Measurements from ENCODE around the gene ATAD2B.

ATAD2B gene

DNA sequence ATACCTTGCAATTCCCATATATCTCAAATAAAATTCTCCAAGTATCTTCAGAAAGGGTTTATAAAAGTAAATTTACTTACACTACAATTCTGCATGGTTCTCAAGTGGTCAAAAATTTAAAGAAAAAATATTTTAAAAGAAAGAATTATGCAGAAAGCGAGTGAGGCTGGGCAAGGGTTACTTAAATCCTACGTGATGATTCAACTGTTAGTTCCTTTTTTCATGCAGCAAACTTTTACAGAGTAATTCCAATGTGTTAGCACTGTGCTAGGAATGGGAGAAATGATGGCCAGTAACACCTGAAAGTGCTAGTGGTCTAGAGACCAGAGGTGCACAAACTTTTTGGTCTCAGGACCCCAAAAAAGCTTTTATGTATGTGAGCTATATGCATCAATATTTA, 133.4 kb downstream of the ATAD2B start:
- no peak overlapping the region for H3K4me3 ChIP-seq (ENCODE audit: low read depth, low read length)
- WGBS (ENCODE audit: extremely low coverage, insufficient coverage, insufficient read length): no CpG with 5 or more reads among the region's 2 CpGs
- DNase-seq: peak in 1 of 2 donors; percentile 40

DNA sequence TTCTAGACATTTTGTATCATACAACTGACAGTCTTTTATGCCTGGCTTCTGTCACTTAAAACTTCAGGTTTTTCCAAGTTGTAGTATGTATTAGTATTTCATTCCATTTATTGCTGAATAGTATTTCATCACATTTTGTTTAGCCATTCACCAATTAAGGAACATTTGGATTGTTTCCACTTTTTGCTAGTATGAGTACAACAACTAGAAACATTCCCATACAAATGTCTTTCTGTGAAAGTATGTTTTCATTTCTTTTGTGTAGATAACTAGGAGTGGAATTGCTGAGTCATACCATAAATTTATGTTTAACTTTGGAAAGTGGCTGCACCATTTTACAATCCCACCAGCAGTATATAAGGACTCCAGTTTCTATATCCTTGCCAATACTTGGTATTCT, 135.9 kb downstream of the ATAD2B start:
- no peak overlapping the region for H3K18ac ChIP-seq (ENCODE audit: low read length)
- H3K27ac ChIP-seq (ENCODE audit: low read depth, low read length): no peak overlapping the region
- H3K23ac ChIP-seq (ENCODE audit: low read length): no peak overlapping the region
- H3K9ac ChIP-seq (ENCODE audit: low read length): no peak overlapping the region
- H3K4ac ChIP-seq (ENCODE audit: low read depth, low read length): no peak overlapping the region
- no peaks in the 10 kb centered on the region for H3K36me3 ChIP-seq (ENCODE audit: control insufficient read depth in 1 of 2, insufficient read depth in 2 of 2, low read length in 2 of 2)
- H2AFZ ChIP-seq (ENCODE audit: insufficient read depth, low read length, poor library complexity): no peak overlapping the region
- H3K79me1 ChIP-seq (ENCODE audit: low read length): no peaks in the 10 kb centered on the region
- no peak overlapping the region for H4K12ac ChIP-seq (ENCODE audit: low read depth, low read length)
- no peak overlapping the region for H2BK5ac ChIP-seq (ENCODE audit: low read depth, low read length, poor library complexity)
- no peak overlapping the region for H3K4me3 ChIP-seq (ENCODE audit: low read depth, low read length)
- no peaks in the 10 kb centered on the region for H3K4me1 ChIP-seq (ENCODE audit: control insufficient read depth in 1 of 2, insufficient read depth in 2 of 2, low read length in 2 of 2)
- no peak overlapping the region for H4K91ac ChIP-seq (ENCODE audit: low read depth, low read length)
- no peak overlapping the region for H2BK12ac ChIP-seq (ENCODE audit: low read length)
- H2AK5ac ChIP-seq (ENCODE audit: low read length): no peak overlapping the region
- no peaks in the 10 kb centered on the region for H3K27me3 ChIP-seq (ENCODE audit: insufficient read depth, low read length)
- no peak overlapping the region for H2BK120ac ChIP-seq (ENCODE audit: insufficient read depth, low read length, poor library complexity)
- H4K8ac ChIP-seq (ENCODE audit: low read depth, low read length): no peak overlapping the region
- no peak for DNase-seq
- H3K9me3 ChIP-seq (ENCODE audit: insufficient read depth, low read depth, low read length): no peaks in the 10 kb centered on the region
- no peak overlapping the region for H3K4me2 ChIP-seq (ENCODE audit: low read length)
- no peak overlapping the region for H3K14ac ChIP-seq (ENCODE audit: low read length)
- H3K79me2 ChIP-seq (ENCODE audit: control insufficient read depth, insufficient read depth, low read length, poor library complexity): no peaks in the 10 kb centered on the region

More for the DNA sequence above, 133.4 kb downstream of the ATAD2B start:
- H2AFZ ChIP-seq (ENCODE audit: insufficient read depth, low read length, poor library complexity): no peak overlapping the region
- no peak overlapping the region for H4K8ac ChIP-seq (ENCODE audit: low read depth, low read length)
- H4K12ac ChIP-seq (ENCODE audit: low read depth, low read length): no peak overlapping the region
- no peak overlapping the region for H3K27ac ChIP-seq (ENCODE audit: low read depth, low read length)
- no peak overlapping the region for H3K23ac ChIP-seq (ENCODE audit: low read length)
- H3K36me3 ChIP-seq (ENCODE audit: control insufficient read depth in 1 of 2, insufficient read depth in 2 of 2, low read length in 2 of 2): no peaks in the 10 kb centered on the region
- no peak overlapping the region for H4K91ac ChIP-seq (ENCODE audit: low read depth, low read length)
- no peaks in the 10 kb centered on the region for H3K4me1 ChIP-seq (ENCODE audit: control insufficient read depth in 1 of 2, insufficient read depth in 2 of 2, low read length in 2 of 2)
- no peaks in the 10 kb centered on the region for H3K79me1 ChIP-seq (ENCODE audit: low read length)
- H3K79me2 ChIP-seq (ENCODE audit: control insufficient read depth, insufficient read depth, low read length, poor library complexity): no peaks in the 10 kb centered on the region
- no peak overlapping the region for H2BK12ac ChIP-seq (ENCODE audit: low read length)
- no peak overlapping the region for H3K9ac ChIP-seq (ENCODE audit: low read length)
- H3K4ac ChIP-seq (ENCODE audit: low read depth, low read length): no peak overlapping the region
- no peak overlapping the region for H2BK5ac ChIP-seq (ENCODE audit: low read depth, low read length, poor library complexity)
- no peak overlapping the region for H2AK5ac ChIP-seq (ENCODE audit: low read length)
- H2BK120ac ChIP-seq (ENCODE audit: insufficient read depth, low read length, poor library complexity): no peak overlapping the region
- H3K14ac ChIP-seq (ENCODE audit: low read length): no peak overlapping the region
- no peaks in the 10 kb centered on the region for H3K9me3 ChIP-seq (ENCODE audit: insufficient read depth, low read depth, low read length)
- H3K27me3 ChIP-seq (ENCODE audit: insufficient read depth, low read length): no peaks in the 10 kb centered on the region
- H3K4me2 ChIP-seq (ENCODE audit: low read length): no peak overlapping the region
- no peak overlapping the region for H3K18ac ChIP-seq (ENCODE audit: low read length)

DNA sequence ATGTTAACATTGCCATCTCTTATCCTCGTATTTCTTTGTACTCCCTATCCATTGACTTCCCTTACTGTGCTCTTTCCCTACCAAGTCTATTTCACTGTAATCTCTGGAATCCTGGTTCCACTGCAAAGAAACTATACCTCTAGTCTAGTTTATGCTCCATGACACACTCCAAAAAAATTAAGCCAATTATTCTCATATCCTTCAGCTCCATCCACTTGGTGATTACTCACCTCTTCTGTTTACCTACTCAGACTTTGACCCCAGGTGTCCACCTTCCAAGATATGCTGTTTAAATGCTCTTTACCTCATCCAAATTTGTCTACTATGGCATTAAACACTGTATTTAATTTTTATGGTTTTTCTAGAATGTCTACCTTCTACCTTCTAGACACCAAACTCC, 137.9 kb downstream of the ATAD2B start:
- Histone ChIP-seq H2BK12ac (ENCODE audit: low read length) (no peak overlapping the region), H3K79me1 (ENCODE audit: low read length) (no peaks in the 10 kb centered on the region), H4K8ac (ENCODE audit: low read depth, low read length) (no peak overlapping the region), H3K4ac (ENCODE audit: low read depth, low read length) (no peak overlapping the region), H2BK5ac (ENCODE audit: low read depth, low read length, poor library complexity) (no peak overlapping the region), H3K4me1 (ENCODE audit: control insufficient read depth in 1 of 2, insufficient read depth in 2 of 2, low read length in 2 of 2) (no peaks in the 10 kb centered on the region), H3K4me3 (ENCODE audit: low read depth, low read length) (no peak overlapping the region), H4K12ac (ENCODE audit: low read depth, low read length) (no peak overlapping the region), H3K23ac (ENCODE audit: low read length) (no peak overlapping the region), H3K18ac (ENCODE audit: low read length) (no peak overlapping the region), H3K4me2 (ENCODE audit: low read length) (no peak overlapping the region), H3K27ac (ENCODE audit: low read depth, low read length) (no peak overlapping the region), H3K36me3 (ENCODE audit: control insufficient read depth in 1 of 2, insufficient read depth in 2 of 2, low read length in 2 of 2) (no peaks in the 10 kb centered on the region), H3K14ac (ENCODE audit: low read length) (no peak overlapping the region), H2AK5ac (ENCODE audit: low read length) (no peak overlapping the region), H2BK120ac (ENCODE audit: insufficient read depth, low read length, poor library complexity) (no peak overlapping the region), H3K9ac (ENCODE audit: low read length) (no peak overlapping the region), H3K79me2 (ENCODE audit: control insufficient read depth, insufficient read depth, low read length, poor library complexity) (no peaks in the 10 kb centered on the region), H3K27me3 (ENCODE audit: insufficient read depth, low read length) (no peaks in the 10 kb centered on the region), H2AFZ (ENCODE audit: insufficient read depth, low read length, poor library complexity) (no peak overlapping the region), H3K9me3 (ENCODE audit: insufficient read depth, low read depth, low read length) (no peaks in the 10 kb centered on the region), H4K91ac (ENCODE audit: low read depth, low read length) (no peak overlapping the region)
- DNase-seq: peak in 1 of 2 donors; percentile 85
- WGBS (ENCODE audit: extremely low coverage, insufficient coverage, insufficient read length): no CpG with 5 or more reads among the region's 1 CpG

DNA sequence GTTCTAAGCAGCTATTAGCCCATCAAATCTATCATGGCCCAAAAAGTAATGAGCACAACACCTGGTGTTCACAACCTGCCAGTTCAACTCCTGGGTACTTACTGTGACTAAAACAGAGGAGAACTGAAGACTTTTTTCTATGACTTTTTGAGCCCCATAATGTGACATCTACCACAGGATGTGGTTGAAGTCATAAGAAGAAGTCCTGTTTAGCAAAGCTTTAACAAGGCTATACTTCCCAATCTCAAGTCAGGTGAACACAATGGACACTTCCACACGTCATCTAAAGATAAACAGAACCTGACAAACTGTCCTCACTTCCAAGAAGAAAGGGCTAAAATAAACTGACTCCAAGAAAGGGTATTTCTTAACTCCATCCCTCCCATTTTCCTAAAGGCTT, 138.8 kb downstream of the ATAD2B start:
- Histone ChIP-seq H3K79me1 (ENCODE audit: low read length) (no peaks in the 10 kb centered on the region), H4K8ac (ENCODE audit: low read depth, low read length) (no peak overlapping the region), H3K9ac (ENCODE audit: low read length) (no peak overlapping the region), H3K18ac (ENCODE audit: low read length) (no peak overlapping the region), H3K27ac (ENCODE audit: low read depth, low read length) (no peak overlapping the region), H3K27me3 (ENCODE audit: insufficient read depth, low read length) (no peaks in the 10 kb centered on the region), H4K91ac (ENCODE audit: low read depth, low read length) (no peak overlapping the region), H2AK5ac (ENCODE audit: low read length) (no peak overlapping the region), H3K23ac (ENCODE audit: low read length) (no peak overlapping the region), H2BK5ac (ENCODE audit: low read depth, low read length, poor library complexity) (no peak overlapping the region), H3K79me2 (ENCODE audit: control insufficient read depth, insufficient read depth, low read length, poor library complexity) (no peaks in the 10 kb centered on the region), H2BK120ac (ENCODE audit: insufficient read depth, low read length, poor library complexity) (no peak overlapping the region), H3K4me1 (ENCODE audit: control insufficient read depth in 1 of 2, insufficient read depth in 2 of 2, low read length in 2 of 2) (no peaks in the 10 kb centered on the region), H2AFZ (ENCODE audit: insufficient read depth, low read length, poor library complexity) (no peak overlapping the region), H4K12ac (ENCODE audit: low read depth, low read length) (no peak overlapping the region), H3K4me2 (ENCODE audit: low read length) (no peak overlapping the region), H3K4me3 (ENCODE audit: low read depth, low read length) (no peak overlapping the region), H3K14ac (ENCODE audit: low read length) (no peak overlapping the region), H3K36me3 (ENCODE audit: control insufficient read depth in 1 of 2, insufficient read depth in 2 of 2, low read length in 2 of 2) (no peaks in the 10 kb centered on the region), H2BK12ac (ENCODE audit: low read length) (no peak overlapping the region), H3K4ac (ENCODE audit: low read depth, low read length) (no peak overlapping the region), H3K9me3 (ENCODE audit: insufficient read depth, low read depth, low read length) (no peaks in the 10 kb centered on the region)
- no peak for DNase-seq
- WGBS (ENCODE audit: extremely low coverage, insufficient coverage, insufficient read length): no CpG with 5 or more reads among the region's 1 CpG

DNA sequence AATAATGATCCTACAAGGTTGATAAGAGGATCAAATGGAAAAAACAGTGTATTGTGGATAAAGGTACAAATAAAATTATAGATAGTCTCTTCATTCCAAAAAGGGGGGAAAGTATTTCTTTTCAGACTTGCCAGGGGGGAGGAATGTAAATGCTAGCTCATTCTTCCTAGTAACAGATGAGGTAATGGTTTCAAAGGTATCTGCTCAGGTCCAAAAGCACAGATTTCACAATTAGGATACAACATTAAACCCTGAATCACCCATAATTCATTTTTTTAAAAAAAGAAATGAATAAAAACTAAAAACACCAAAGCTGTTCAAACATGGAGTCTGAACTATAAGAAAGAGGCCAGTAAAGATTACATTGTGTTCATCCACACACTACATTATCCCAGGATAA, 142.0 kb downstream of the ATAD2B start:
- no peak for DNase-seq
- Histone ChIP-seq H3K4ac (ENCODE audit: low read depth, low read length) (no peak overlapping the region), H3K4me1 (ENCODE audit: control insufficient read depth in 1 of 2, insufficient read depth in 2 of 2, low read length in 2 of 2) (no peaks in the 10 kb centered on the region), H3K27ac (ENCODE audit: low read depth, low read length) (no peak overlapping the region), H3K4me3 (ENCODE audit: low read depth, low read length) (no peak overlapping the region), H2AFZ (ENCODE audit: insufficient read depth, low read length, poor library complexity) (no peak overlapping the region), H2BK120ac (ENCODE audit: insufficient read depth, low read length, poor library complexity) (no peak overlapping the region), H3K9ac (ENCODE audit: low read length) (no peak overlapping the region), H4K8ac (ENCODE audit: low read depth, low read length) (no peak overlapping the region), H4K91ac (ENCODE audit: low read depth, low read length) (no peak overlapping the region), H3K4me2 (ENCODE audit: low read length) (no peak overlapping the region), H3K27me3 (ENCODE audit: insufficient read depth, low read length) (no peaks in the 10 kb centered on the region), H3K79me2 (ENCODE audit: control insufficient read depth, insufficient read depth, low read length, poor library complexity) (no peaks in the 10 kb centered on the region), H3K18ac (ENCODE audit: low read length) (no peak overlapping the region), H3K9me3 (ENCODE audit: insufficient read depth, low read depth, low read length) (no peaks in the 10 kb centered on the region), H3K23ac (ENCODE audit: low read length) (no peak overlapping the region), H3K79me1 (ENCODE audit: low read length) (no peaks in the 10 kb centered on the region), H3K36me3 (ENCODE audit: control insufficient read depth in 1 of 2, insufficient read depth in 2 of 2, low read length in 2 of 2) (peaks cover 0 to 1% of the 10 kb centered on the region in 2 experiments), H2AK5ac (ENCODE audit: low read length) (no peak overlapping the region), H2BK5ac (ENCODE audit: low read depth, low read length, poor library complexity) (no peak overlapping the region), H2BK12ac (ENCODE audit: low read length) (no peak overlapping the region), H3K14ac (ENCODE audit: low read length) (no peak overlapping the region), H4K12ac (ENCODE audit: low read depth, low read length) (no peak overlapping the region)
